PFSK-1 (cell line): ENCODE data around the gene TRMT1.

ENCODE experiments used
- POLR2AphosphoS5 ChIP-seq: IDR thresholded peaks from 2 replicates; pipeline ENCODE4 v1.6.1; 2012; ENCODE audit warnings: low read depth, mild to moderate bottlenecking, control low read depth, low read length, moderate library complexity
- TAF1 ChIP-seq: IDR thresholded peaks from 2 replicates; pipeline ENCODE4 v1.6.1; 2012; ENCODE audit warnings: low read length, control low read depth, borderline replicate concordance; ENCODE audit not compliant: insufficient read depth
- TF ChIP-seq, protein P1 (sequence below), 2 experiments: IDR thresholded peaks; 2 replicates each; pipeline versions ENCODE4 v1.6.1 to v1.8.0; 2011 to 2012; ENCODE audit warnings: low read depth in 2 of 2, low read length in 2 of 2, control low read depth in 1 of 2, inconsistent platforms in 1 of 2, mild to moderate bottlenecking in 1 of 2, moderate library complexity in 1 of 2; ENCODE audit not compliant: insufficient read depth in 1 of 2

DNA sequence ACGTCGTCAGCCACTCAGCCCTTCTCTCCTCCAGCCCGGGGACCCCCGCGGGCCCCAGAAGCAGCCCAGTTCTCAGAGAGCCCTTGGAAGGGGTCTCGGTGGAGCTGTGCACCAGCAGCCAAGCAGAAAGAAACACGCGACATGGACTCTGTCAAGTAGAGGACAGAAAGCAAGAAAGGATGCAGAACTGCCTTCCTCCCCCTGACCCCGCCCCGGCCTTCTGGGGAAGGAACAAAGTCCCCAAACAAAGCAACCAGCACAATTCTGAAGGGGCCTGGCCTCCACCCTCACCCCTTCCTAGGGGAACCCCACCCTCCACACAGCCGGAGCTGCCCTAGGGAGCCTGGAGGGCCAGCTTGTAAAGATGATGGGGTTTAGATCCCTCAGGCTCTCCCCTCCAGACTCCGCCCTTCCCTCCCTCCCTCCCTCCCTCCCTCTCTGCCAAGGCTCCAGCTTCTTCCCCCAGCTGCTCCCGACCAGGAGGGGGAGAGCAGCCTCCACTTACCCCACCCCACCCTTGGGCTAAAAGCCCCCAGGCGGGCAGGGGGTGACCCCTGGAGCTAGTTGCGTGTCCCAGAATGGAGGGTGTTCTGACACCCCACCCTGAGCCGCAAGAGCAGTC lies 21.7 kb downstream of the TRMT1 start:
- TF ChIP-seq POLR2AphosphoS5: no peak
- TF ChIP-seq TAF1: no peak
- TF ChIP-seq, protein P1, sequence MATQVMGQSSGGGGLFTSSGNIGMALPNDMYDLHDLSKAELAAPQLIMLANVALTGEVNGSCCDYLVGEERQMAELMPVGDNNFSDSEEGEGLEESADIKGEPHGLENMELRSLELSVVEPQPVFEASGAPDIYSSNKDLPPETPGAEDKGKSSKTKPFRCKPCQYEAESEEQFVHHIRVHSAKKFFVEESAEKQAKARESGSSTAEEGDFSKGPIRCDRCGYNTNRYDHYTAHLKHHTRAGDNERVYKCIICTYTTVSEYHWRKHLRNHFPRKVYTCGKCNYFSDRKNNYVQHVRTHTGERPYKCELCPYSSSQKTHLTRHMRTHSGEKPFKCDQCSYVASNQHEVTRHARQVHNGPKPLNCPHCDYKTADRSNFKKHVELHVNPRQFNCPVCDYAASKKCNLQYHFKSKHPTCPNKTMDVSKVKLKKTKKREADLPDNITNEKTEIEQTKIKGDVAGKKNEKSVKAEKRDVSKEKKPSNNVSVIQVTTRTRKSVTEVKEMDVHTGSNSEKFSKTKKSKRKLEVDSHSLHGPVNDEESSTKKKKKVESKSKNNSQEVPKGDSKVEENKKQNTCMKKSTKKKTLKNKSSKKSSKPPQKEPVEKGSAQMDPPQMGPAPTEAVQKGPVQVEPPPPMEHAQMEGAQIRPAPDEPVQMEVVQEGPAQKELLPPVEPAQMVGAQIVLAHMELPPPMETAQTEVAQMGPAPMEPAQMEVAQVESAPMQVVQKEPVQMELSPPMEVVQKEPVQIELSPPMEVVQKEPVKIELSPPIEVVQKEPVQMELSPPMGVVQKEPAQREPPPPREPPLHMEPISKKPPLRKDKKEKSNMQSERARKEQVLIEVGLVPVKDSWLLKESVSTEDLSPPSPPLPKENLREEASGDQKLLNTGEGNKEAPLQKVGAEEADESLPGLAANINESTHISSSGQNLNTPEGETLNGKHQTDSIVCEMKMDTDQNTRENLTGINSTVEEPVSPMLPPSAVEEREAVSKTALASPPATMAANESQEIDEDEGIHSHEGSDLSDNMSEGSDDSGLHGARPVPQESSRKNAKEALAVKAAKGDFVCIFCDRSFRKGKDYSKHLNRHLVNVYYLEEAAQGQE (IDR thresholded peaks at IDR 0.05; ENCODE audit: insufficient read depth in 1 of 2, low read depth in 2 of 2, low read length in 2 of 2): no peak
